HG03571 (cell line): ENCODE results near the gene NEUROG3.
"Not testable (repeated sequence)": the region's sequence is repeated elsewhere in the genome, so short reads cannot be mapped to it uniquely, and the experiment has no call there.

Experiments
- ATAC-seq: cut with Tn5 transposase; IDR thresholded peaks from one replicate; pipeline ENCODE4 v1.9.1; 2021; ENCODE audit not compliant: unreplicated experiment

Gene NEUROG3

GRCh38 chr10:69572159-69573055 is 815 bp downstream of the NEUROG3 start:
- no peak for ATAC-seq

GRCh38 chr10:69571618-69572158 is 1.5 kb downstream of the NEUROG3 start:
- no peak for ATAC-seq

- ATAC-seq, result no peak
Observed at GRCh38 chr10:69570050-69570816, 3.0 kb downstream of the NEUROG3 start.

GRCh38 chr10:69569396-69569934 is 3.8 kb downstream of the NEUROG3 start:
- ATAC-seq, result no peak

- no peak for ATAC-seq
Observed at GRCh38 chr10:69568472-69569395, 4.5 kb downstream of the NEUROG3 start.

- ATAC-seq, result no peak
Observed at GRCh38 chr10:69567920-69568319, 5.3 kb downstream of the NEUROG3 start.

- ATAC-seq, result no peak
Observed at GRCh38 chr10:69562731-69563254, 10.4 kb downstream of the NEUROG3 start.

- ATAC-seq, result no peak
Observed at GRCh38 chr10:69559525-69559924, 13.7 kb downstream of the NEUROG3 start.

GRCh38 chr10:69558559-69558958 is 14.7 kb downstream of the NEUROG3 start:
- ATAC-seq, result no peak

- ATAC-seq, result no peak
Observed at GRCh38 chr10:69554611-69555010, 18.6 kb downstream of the NEUROG3 start.

- ATAC-seq, result no peak
Observed at GRCh38 chr10:69553328-69553727, 19.9 kb downstream of the NEUROG3 start.

- ATAC-seq, result no peak
Observed at GRCh38 chr10:69552268-69552667, 21.0 kb downstream of the NEUROG3 start.

GRCh38 chr10:69549959-69550358 is 23.3 kb downstream of the NEUROG3 start:
- no peak for ATAC-seq

GRCh38 chr10:69541463-69541862 is 31.8 kb downstream of the NEUROG3 start:
- ATAC-seq, result no peak

- ATAC-seq, result no peak
Observed at GRCh38 chr10:69538461-69538860, 34.8 kb downstream of the NEUROG3 start.

GRCh38 chr10:69537449-69537848 is 35.8 kb downstream of the NEUROG3 start:
- no peak for ATAC-seq

GRCh38 chr10:69536521-69536920 is 36.7 kb downstream of the NEUROG3 start:
- ATAC-seq, result not testable (repeated sequence)

- ATAC-seq, result no peak
Observed at GRCh38 chr10:69533658-69534057, 39.6 kb downstream of the NEUROG3 start.

- no peak for ATAC-seq
Observed at GRCh38 chr10:69527961-69528360, 45.3 kb downstream of the NEUROG3 start.
